GM18505 (cell line): ENCODE results near the gene ITCH.
A peak's percentile ranks its signal among the peaks of the same experiment; 100 is the strongest.
"Not testable (repeated sequence)": the region's sequence is repeated elsewhere in the genome, so short reads cannot be mapped to it uniquely, and the experiment has no call there.

Experiments used
- ATAC-seq: cut with Tn5 transposase; IDR thresholded peaks from one replicate; pipeline ENCODE4 v1.9.1; 2021; ENCODE audit not compliant: unreplicated experiment
- POLR2A ChIP-seq: IDR thresholded peaks from 4 replicates; pipeline ENCODE4 v1.6.1; 2011; ENCODE audit warnings: borderline replicate concordance; ENCODE audit not compliant: insufficient read depth, insufficient read length; ENCODE audit errors: extremely low read depth

Gene ITCH

DNA sequence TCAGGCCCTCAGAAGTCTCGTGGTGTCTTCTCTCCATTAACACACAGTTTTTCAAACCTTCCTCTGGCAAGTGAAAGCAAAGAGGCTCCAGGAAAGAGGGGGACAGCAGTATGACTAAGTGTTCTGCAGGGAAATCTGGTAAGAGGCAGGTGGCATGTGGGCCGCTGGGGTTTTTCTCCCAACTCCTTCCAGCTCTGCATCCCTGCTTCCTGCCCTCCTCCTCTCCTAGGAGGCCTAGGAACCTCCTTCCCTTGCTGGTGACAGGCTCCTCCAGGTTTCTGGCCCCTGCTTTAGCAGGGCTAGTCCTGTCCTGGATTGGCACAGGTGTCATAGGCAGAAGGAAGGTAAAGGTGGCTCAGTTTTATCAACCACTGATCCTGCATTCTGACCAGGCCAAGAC lies 7.6 kb upstream of the ITCH start:
- no peak for ATAC-seq
- TF ChIP-seq POLR2A = no peak

DNA sequence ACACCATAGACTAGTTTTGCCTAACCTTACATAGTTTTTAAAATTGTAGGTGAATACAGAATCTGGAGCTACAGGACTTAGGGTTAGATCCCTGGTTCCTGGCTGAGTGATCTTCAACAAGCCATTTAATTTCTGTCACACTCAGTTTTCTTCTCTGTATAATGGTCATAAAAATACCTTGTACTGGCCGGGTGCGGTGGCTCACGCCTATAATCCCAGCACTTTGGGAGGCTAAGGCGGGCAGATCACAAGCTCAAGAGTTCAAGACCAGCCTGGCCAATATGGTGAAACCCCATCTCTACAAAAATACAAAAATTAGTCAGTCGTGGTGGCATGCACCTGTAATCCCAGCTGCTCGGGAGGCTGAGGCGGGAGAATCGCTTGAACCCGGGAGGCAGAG lies 3.3 kb upstream of the ITCH start:
- not testable (repeated sequence) for ATAC-seq

DNA sequence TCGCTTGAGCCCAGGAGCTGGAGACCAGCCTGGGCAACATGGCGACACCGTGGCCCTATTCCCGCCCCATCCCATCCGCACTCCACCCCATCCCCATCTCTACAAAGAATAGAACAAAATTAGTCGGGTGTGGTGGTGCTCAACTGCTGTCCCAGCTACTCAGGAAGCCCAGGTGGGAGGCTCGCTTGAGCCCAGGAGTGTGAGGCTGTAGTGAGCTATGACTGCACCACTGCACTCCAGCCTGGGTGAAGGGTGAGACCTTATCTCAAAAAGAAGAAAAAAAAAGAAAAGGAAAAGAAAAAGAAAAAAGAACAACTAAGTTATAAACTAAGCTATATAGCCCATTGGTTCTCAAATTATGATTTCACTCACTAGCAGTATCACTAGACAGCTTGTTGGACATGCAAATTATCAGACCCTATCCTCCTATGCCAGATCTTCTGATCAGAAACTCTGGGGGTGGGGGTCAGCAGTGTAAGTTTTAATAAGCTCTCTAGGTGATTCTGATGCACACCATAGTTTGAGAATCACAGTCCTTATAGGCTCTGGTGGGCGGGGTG lies 491 bp upstream of the ITCH start:
- TF ChIP-seq POLR2A = no peak
- ATAC-seq = no peak

DNA sequence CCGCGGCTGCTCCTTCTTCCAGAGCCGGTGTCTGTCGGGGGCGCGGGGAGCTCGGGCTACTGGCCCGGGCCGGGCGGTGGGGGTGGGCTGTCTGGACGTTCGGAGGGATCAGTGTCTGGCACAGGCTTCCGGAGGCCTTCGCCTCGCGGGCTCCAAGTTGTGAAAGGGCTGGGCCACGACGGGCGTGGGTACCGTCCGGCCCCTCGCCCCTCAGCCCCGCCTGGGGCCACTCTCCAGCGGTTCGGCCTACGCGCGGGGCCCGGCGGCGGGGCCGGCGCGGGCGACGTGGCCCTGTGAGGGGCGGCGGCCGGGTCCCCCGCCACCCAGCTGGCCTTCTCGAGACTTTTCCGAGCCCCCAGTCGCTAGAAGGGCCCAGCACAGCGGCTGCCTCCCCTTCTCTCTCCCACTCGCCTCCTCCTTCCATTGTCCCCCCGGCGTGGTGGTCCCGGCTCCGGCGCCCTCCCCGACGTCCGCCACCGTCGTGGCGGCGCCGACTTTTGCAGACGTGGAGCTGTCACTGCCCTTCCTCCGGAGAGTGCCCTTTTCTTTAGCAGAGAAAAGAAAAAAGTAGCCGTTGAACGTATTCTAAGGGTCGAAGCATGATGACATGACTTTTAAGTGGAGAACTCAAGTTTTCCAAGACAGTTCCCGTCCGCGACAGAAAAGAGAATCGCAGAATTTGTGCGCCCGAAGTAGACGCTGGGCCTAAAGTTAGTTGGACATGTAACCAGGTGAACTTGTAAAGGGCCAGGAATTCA lies 571 bp downstream of the ITCH start:
- ATAC-seq = peak; percentile 40
- no peak for TF ChIP-seq POLR2A

DNA sequence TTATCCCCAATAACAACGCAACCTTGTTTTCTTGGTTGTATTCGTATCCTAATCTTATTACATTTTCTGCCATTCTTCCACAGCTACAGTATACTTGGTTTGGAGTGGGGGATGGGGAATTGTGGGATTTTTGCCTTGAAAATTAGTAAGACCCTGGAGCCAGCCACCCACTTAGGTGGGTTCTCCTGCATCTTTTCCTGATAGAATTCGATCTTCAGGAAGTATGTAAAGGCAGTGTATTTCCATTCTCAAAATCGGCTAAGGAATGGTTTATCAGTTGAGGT lies 1.1 kb downstream of the ITCH start:
- TF ChIP-seq POLR2A = no peak
- ATAC-seq = no peak

DNA sequence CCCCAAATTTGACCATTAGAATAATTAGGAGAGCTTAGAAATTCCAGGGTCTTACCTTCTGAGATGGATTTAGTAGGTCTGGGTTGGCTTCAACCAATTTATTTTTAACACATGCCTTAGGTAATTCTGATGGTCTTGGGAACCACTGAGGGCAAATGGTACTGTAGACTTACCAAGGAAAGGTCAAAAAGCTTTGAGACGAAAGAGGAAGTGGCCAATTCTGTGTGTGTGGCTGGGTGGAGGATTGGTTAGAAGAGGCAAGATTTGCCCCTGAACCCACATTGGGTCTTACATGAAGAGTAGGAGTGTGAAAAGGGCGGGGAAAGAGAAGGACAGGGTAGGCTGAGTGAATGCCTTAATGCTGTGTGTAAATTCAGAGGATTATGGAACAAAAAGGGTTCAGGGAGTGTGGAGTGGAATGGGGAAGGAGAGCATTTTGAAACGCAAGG lies 2.7 kb downstream of the ITCH start:
- ATAC-seq = no peak
- no peak for TF ChIP-seq POLR2A

DNA sequence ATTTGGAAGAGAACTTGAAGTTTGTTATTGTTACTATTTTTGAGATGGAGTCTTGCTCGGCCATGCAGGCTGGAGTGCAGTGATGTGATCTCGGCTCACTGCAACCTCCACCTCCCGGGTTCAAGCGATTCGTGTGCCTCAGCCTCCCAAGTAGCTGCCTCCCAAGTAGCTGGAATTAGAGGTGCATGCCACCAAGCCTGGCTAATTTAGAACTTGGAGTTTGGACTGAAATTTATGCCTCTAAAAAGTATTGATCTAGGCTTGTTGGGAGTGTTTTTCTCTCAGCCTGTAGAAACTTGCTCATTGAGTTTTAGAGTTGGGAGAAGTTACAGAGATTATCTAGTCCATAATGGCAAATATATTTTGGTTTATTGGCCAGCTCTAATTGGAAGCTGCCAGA lies 4.1 kb downstream of the ITCH start:
- TF ChIP-seq POLR2A = no peak
- no peak for ATAC-seq

DNA sequence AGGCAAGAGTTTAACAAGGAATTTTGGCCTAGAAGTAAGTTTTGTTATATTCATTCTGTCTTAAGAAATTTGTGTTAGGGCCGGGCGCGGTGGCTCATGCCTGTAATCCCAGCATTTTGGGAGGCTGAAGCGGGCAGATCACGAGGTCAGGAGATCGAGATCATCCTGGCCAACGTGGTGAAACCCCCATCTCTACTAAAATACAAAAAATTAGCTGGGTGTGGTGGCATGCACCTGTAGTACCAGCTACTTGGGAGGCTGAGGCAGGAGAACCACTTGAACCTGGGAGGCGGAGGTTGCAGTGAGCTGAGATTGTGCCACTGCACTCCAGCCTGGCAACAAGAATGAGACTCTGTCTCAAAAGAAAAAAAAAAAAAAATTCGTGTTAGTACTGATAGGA lies 4.8 kb downstream of the ITCH start:
- ATAC-seq = not testable (repeated sequence)

DNA sequence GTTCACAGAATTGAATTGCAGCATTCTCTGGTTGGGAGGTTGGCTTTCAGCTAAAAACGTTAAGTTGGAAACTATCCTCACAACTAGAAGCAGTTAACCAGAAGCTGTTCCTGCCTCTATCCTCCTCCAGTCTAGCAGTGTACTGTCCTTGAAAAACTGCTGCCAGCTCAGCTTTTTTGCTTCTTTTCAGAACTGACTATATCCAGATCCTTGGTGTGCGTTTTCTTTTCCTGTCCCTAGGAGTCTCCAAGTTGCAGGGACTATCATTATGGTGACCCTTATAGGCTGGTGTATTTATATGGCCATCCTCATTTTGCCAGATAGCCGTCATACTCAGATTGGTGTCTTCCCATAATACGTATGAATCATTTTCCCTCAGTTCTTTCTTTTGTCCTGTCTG lies 5.5 kb downstream of the ITCH start:
- no peak for ATAC-seq
- no peak for TF ChIP-seq POLR2A

DNA sequence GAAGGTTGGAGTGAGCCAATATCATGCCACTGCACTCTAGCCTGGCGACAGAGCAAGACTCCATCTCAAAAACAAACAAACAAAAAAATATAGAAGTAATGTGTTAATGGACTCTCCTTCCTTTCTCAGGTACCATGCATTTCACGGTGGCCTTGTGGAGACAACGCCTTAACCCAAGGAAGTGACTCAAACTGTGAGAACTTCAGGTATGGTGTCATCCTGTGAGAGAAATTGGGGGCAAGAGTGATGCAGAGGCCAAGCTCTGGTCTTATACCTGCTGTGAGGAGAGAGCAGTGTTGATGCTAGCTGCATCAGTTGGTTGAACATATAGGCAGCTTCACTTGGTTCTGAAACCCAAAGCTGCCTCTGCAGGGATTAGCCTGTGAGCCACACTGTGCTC lies 6.2 kb downstream of the ITCH start:
- no peak for TF ChIP-seq POLR2A
- ATAC-seq = no peak

DNA sequence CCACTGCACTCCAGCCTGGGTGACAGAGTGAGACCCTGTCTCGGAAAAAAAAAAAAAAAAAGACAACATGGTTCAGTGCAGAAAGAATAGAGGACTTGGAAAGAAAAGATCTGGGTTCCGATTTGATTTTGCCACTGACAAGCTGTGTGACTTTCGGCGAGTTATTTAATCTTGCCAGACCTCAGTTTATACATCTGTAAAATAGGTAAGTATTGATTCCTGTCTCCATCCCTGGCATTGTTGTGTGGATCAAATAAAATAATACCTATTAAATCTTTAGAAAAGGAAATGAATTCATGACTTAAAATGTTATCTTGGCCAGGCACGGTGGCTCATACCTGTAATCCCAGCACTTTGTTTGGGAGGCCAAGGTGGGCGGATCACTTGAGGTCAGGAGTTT lies 7.0 kb downstream of the ITCH start:
- no peak for ATAC-seq
- TF ChIP-seq POLR2A = no peak

DNA sequence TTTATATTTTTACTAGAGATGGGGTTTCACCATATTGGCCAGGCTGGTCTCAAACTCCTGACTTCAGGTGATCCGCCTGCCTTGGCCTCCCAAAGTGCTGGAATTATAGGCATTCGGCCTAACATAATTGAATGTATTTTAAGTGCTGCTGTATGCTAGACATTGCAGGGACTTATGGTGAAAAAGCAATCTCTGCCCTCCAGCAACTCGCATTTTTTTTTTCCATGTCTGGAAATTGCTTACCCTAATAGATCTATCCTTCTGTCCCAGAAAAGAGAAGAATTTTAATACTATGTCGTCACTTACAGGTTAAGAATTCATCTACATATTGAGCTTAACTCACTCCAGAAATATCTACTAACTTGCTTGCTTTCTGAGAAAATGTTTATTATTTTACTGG lies 10.4 kb downstream of the ITCH start:
- no peak for TF ChIP-seq POLR2A

DNA sequence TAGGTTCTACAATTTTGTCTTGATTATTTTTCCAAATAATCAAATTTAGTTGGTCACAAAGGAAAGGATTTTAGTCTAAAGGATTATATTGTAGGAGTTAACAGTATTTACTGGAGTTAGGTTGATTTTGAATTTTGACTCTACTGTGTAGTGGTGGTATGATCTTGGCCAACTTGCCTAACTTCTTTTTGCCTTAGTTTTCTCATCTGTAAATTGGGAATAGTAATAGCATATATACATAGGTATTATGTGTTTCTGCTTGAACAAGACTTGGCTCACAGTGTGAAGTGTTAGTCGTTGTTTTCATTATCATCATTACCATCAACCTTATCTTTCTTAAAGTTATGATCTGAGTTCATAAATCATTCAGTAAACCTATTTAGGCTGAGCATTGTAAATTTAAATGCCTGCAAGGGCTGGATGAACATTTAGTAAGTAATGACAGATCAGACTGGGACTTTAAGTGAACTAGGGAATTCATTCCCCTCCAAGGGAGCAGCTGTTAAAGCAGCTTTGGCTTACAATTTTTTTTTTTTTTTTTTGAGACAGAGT lies 11.2 kb downstream of the ITCH start:
- ATAC-seq = no peak
- TF ChIP-seq POLR2A = no peak

More for the DNA sequence above, 10.4 kb downstream of the ITCH start:
- ATAC-seq = no peak

DNA sequence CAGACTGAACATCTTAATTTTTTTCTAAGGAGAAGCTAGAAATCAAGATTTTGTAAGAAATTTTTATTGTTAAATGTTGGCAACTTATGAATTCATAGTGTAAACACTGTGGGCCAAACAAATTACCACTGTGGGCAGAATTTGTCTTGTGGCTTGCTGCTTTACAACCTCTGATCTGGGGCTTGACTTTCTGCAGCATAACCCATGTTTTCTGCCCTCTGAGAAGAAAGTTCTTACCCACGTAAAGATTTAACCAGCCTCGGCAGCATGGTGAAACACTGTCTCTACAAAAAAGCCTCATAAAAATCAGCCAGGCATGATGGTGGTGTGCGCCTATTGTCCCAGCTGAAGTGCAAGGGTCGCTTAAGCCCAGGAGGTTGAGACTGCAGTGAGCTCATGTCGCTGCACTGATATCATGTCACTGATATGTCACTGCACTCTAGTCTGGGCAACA lies 12.9 kb downstream of the ITCH start:
- no peak for ATAC-seq
- TF ChIP-seq POLR2A = no peak
